ENCODE measurements around the gene CD82. TPM values are rescaled to one million over a fixed set of nuclear protein-coding genes. Genes with fewer than 3 reads are reported as not detected.

CD82 gene
- total RNA-seq, 2 donors from 2014 or later, result 15.4 to 23.4 TPM

- no peak for ATAC-seq (ENCODE audit: insufficient number of reproducible peaks, low FRiP score, low read depth)
- H3K9me3 ChIP-seq, result no peaks in the 10 kb centered on the region
- TF ChIP-seq, protein P1, sequence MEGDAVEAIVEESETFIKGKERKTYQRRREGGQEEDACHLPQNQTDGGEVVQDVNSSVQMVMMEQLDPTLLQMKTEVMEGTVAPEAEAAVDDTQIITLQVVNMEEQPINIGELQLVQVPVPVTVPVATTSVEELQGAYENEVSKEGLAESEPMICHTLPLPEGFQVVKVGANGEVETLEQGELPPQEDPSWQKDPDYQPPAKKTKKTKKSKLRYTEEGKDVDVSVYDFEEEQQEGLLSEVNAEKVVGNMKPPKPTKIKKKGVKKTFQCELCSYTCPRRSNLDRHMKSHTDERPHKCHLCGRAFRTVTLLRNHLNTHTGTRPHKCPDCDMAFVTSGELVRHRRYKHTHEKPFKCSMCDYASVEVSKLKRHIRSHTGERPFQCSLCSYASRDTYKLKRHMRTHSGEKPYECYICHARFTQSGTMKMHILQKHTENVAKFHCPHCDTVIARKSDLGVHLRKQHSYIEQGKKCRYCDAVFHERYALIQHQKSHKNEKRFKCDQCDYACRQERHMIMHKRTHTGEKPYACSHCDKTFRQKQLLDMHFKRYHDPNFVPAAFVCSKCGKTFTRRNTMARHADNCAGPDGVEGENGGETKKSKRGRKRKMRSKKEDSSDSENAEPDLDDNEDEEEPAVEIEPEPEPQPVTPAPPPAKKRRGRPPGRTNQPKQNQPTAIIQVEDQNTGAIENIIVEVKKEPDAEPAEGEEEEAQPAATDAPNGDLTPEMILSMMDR (IDR thresholded peaks at IDR 0.05), result no peak
- peaks cover 3 to 17% of the 10 kb centered on the region in 2 donors for H3K4me1 ChIP-seq (ENCODE audit: control insufficient read depth in 1 of 2, low read depth in 2 of 2)
- H3K36me3 ChIP-seq, result no peaks in the 10 kb centered on the region
- no peak for DNase-seq (ENCODE audit: low spot score)
- H3K4me3 ChIP-seq, result no peak overlapping the region
- no peaks in the 10 kb centered on the region for H3K27me3 ChIP-seq (replicated peaks; ENCODE audit: insufficient read depth)
- H3K27ac ChIP-seq, result no peak overlapping the region
Observed at GRCh38 chr11:44632466-44633123, 67.1 kb downstream of the CD82 start.

- Histone ChIP-seq H3K4me1 (ENCODE audit: control insufficient read depth in 1 of 2, low read depth in 2 of 2) (peaks cover 0 to 7% of the 10 kb centered on the region in 2 donors), H3K9me3 (no peaks in the 10 kb centered on the region), H3K27me3 (replicated peaks; ENCODE audit: insufficient read depth) (no peaks in the 10 kb centered on the region), H3K27ac (no peak overlapping the region), H3K4me3 (no peak overlapping the region), H3K36me3 (no peaks in the 10 kb centered on the region)
- TF ChIP-seq, protein P1 (IDR thresholded peaks at IDR 0.05), result no peak
- no peak for DNase-seq (ENCODE audit: low spot score)
- no peak for ATAC-seq (ENCODE audit: insufficient number of reproducible peaks, low FRiP score, low read depth)
Observed at GRCh38 chr11:44633641-44634040, 68.2 kb downstream of the CD82 start.

- Histone ChIP-seq H3K27ac (no peak overlapping the region), H3K4me1 (ENCODE audit: control insufficient read depth in 1 of 2, low read depth in 2 of 2) (peaks cover 0 to 7% of the 10 kb centered on the region in 2 donors), H3K27me3 (replicated peaks; ENCODE audit: insufficient read depth) (no peaks in the 10 kb centered on the region), H3K4me3 (no peak overlapping the region), H3K36me3 (no peaks in the 10 kb centered on the region), H3K9me3 (no peaks in the 10 kb centered on the region)
- ATAC-seq (ENCODE audit: insufficient number of reproducible peaks, low FRiP score, low read depth), result no peak
- TF ChIP-seq, protein P1 (IDR thresholded peaks at IDR 0.05), result no peak
- peak; percentile 65 for DNase-seq (ENCODE audit: low spot score)
Observed at GRCh38 chr11:44634401-44635281, 69.2 kb downstream of the CD82 start.

- H3K4me1 ChIP-seq (ENCODE audit: control insufficient read depth in 1 of 2, low read depth in 2 of 2), result peaks cover 0 to 7% of the 10 kb centered on the region in 2 donors
- ATAC-seq (ENCODE audit: insufficient number of reproducible peaks, low FRiP score, low read depth) (no peak), DNase-seq (ENCODE audit: low spot score) (no peak)
- no peak overlapping the region for H3K4me3 ChIP-seq
- H3K27ac ChIP-seq, result no peak overlapping the region
- H3K9me3 ChIP-seq, result no peaks in the 10 kb centered on the region
- H3K27me3 ChIP-seq (replicated peaks; ENCODE audit: insufficient read depth), result no peaks in the 10 kb centered on the region
- H3K36me3 ChIP-seq, result no peaks in the 10 kb centered on the region
- TF ChIP-seq, protein P1 (IDR thresholded peaks at IDR 0.05), result no peak
Observed at GRCh38 chr11:44637487-44637886, 72.0 kb downstream of the CD82 start.

GRCh38 chr11:44638032-44638431 is 72.6 kb downstream of the CD82 start:
- TF ChIP-seq, protein P1 (IDR thresholded peaks at IDR 0.05), result no peak
- Histone ChIP-seq H3K27me3 (replicated peaks; ENCODE audit: insufficient read depth) (no peaks in the 10 kb centered on the region), H3K36me3 (no peaks in the 10 kb centered on the region), H3K9me3 (no peaks in the 10 kb centered on the region), H3K4me1 (ENCODE audit: control insufficient read depth in 1 of 2, low read depth in 2 of 2) (peaks cover 0 to 7% of the 10 kb centered on the region in 2 donors), H3K27ac (no peak overlapping the region), H3K4me3 (no peak overlapping the region)
- DNase-seq (ENCODE audit: low spot score) (no peak), ATAC-seq (ENCODE audit: insufficient number of reproducible peaks, low FRiP score, low read depth) (no peak)

Measured in thoracic aorta (tissue), 2 donors.